B cell (primary cell): Measurements from ENCODE around the gene CACHD1.

Source experiments
- CTCF ChIP-seq: fragments of 200-600 bp; IDR thresholded peaks from one replicate; pipeline ENCODE4 v1.8.0; 2022; ENCODE audit warnings: antibody characterized with exemption, mild to moderate bottlenecking
- EZH2 ChIP-seq: IDR thresholded peaks from 2 replicates; pipeline ENCODE4 v1.6.1; 2012; ENCODE audit warnings: borderline replicate concordance, low read depth, mild to moderate bottlenecking, moderate library complexity, low read length; ENCODE audit not compliant: insufficient read depth, poor library complexity, severe bottlenecking

DNA sequence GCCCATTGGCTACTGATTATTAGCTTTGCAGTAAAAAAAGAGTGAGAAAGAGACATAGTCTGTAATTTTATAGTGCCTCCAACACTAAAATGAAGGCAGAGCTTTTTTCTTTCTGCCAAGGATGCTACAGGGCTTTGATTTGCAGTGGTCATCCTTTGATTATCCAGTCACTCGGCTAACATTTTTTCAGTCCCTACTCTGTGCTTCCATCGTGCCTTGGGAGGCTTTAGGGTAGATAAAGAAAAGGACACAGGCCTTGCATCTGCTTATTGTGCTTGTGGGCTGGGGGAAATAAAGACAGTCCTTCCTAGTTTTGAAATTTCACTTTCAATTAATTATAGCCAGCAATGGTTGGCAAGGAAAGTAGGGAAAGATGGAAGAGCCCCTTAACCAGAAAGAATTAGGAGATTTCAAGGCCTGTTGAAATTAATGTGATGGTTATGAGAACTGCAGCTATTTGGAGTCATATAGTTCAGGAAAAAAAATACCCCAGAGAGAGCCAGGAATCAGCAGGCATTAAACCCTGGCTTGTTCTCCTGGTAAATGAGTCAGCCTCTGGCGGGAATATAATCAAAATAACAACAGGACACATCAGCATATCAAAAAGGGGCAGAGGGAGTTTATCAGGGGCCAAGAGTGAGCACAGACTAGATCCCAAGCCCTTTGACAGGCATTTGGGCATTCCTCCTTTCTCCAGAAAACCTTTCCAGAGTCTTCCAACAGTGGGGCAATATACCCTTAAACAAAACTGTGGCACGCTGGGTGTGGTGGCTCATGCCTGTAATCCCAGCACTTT is 27.4 kb downstream of the CACHD1 start:
- TF ChIP-seq EZH2 (no peak), CTCF (no peak)
